Adipose tissue (tissue), 3 donors: ENCODE results near the gene NR2F2. TPM values are rescaled to one million over a fixed set of nuclear protein-coding genes. Genes with fewer than 3 reads are reported as not detected.

Source experiments
- H3K27ac ChIP-seq: one replicate; pipeline ENCODE4 v1.5.1; 2013; ENCODE audit warnings: low read depth, low read length
- WGBS, 3 donors: extraction: QIAGEN DNeasy Blood & Tissue Kit; methylation state at CpG; one replicate each; pipeline ENCODE4 v1.1.7; 2013; 5-methylcytosine and 5-hydroxymethylcytosine counted together
- polyA plus RNA-seq, 3 donors: library from polyadenylated mRNA; stranded (reverse); fragments of 200-250 nt; gene quantifications; one replicate each; pipeline ENCODE4 v1.2.3, GENCODE V29; 2013
- donor health status: healthy with polysubstance abuse.
- donor health status: Bipolar disorder and iron deficiency.
- donor health status: healthy.

The NR2F2 gene
- polyA plus RNA-seq, 3 donors: 9.7 to 33.5 (median 31.4) TPM

- 37 to 49% (median 41%) methylated on average over 31 of the region's 31 CpGs for WGBS, 3 donors
- no peak overlapping the region for H3K27ac ChIP-seq
Observed at GRCh38 chr15:96358001-96358801, 27.7 kb downstream of the NR2F2 start.

- no peak overlapping the region for H3K27ac ChIP-seq
- WGBS, 3 donors: 29 to 42% (median 41%) methylated on average over 21 of the region's 21 CpGs
Observed at GRCh38 chr15:96358821-96359615, 28.5 kb downstream of the NR2F2 start.

- peak overlapping the region; percentile 38 for H3K27ac ChIP-seq
Observed at GRCh38 chr15:96359616-96360521, 29.4 kb downstream of the NR2F2 start.

GRCh38 chr15:96360581-96361308, 30.2 kb downstream of the NR2F2 start:
- 10 to 41% (median 25%) methylated on average over 34 to 37 of the region's 37 CpGs for WGBS, 3 donors

More at GRCh38 chr15:96359616-96360521, 29.4 kb downstream of the NR2F2 start:
- 7 to 19% (median 12%) methylated on average over 56 to 57 of the region's 57 CpGs for WGBS, 3 donors

GRCh38 chr15:96361309-96362010, 31.0 kb downstream of the NR2F2 start:
- H3K27ac ChIP-seq: peak overlapping the region; percentile 24
- WGBS, 3 donors: 26 to 64% (median 54%) methylated on average over 31 to 34 of the region's 34 CpGs

More at GRCh38 chr15:96360581-96361308, 30.2 kb downstream of the NR2F2 start:
- peak overlapping the region; percentile 38 for H3K27ac ChIP-seq

GRCh38 chr15:96362011-96362754, 31.7 kb downstream of the NR2F2 start:
- H3K27ac ChIP-seq: no peak overlapping the region
- WGBS, 3 donors: 30 to 64% (median 57%) methylated on average over 21 of the region's 21 CpGs

- WGBS, 3 donors: 21 to 57% (median 47%) methylated on average over 37 of the region's 37 CpGs
- no peak overlapping the region for H3K27ac ChIP-seq
Observed at GRCh38 chr15:96362755-96363651, 32.5 kb downstream of the NR2F2 start.

GRCh38 chr15:96363707-96364106, 33.2 kb downstream of the NR2F2 start:
- 31 to 57% (median 52%) methylated on average over 9 of the region's 9 CpGs for WGBS, 3 donors
- no peak overlapping the region for H3K27ac ChIP-seq

- no peak overlapping the region for H3K27ac ChIP-seq
- WGBS, 3 donors: 21 to 52% (median 52%) methylated on average over 42 of the region's 42 CpGs
Observed at GRCh38 chr15:96365781-96366525, 35.5 kb downstream of the NR2F2 start.

- no peak overlapping the region for H3K27ac ChIP-seq
- 20 to 52% (median 50%) methylated on average over 15 to 22 of the region's 22 CpGs for WGBS, 3 donors
Observed at GRCh38 chr15:96366526-96366877, 36.0 kb downstream of the NR2F2 start.

- no peak overlapping the region for H3K27ac ChIP-seq
- 18 to 43% (median 42%) methylated on average over 31 of the region's 31 CpGs for WGBS, 3 donors
Observed at GRCh38 chr15:96367311-96368200, 37.1 kb downstream of the NR2F2 start.

GRCh38 chr15:96369351-96369750, 38.9 kb downstream of the NR2F2 start:
- whole genome bisulfite sequencing, 3 donors: 38 to 63% (median 51%) methylated on average over 19 of the region's 19 CpGs

GRCh38 chr15:96369825-96370621, 39.5 kb downstream of the NR2F2 start:
- H3K27ac ChIP-seq: no peak overlapping the region
- WGBS, 3 donors: 43 to 64% (median 53%) methylated on average over 22 of the region's 22 CpGs

More at GRCh38 chr15:96369351-96369750, 38.9 kb downstream of the NR2F2 start:
- no peak overlapping the region for H3K27ac ChIP-seq
